ENCODE data around the gene TAS1R3. TPM values are rescaled to one million over a fixed set of nuclear protein-coding genes. Genes with fewer than 3 reads are reported as not detected.

TAS1R3 gene
- total and polyA plus RNA-seq, 2 of the 4 experiments (the other 2 are of a cell fraction): under 0.01 to 0.05 TPM

- H2AK5ac ChIP-seq (ENCODE audit: low read depth, low read length): no peak overlapping the region
- no peak overlapping the region for H2BK20ac ChIP-seq (ENCODE audit: low read depth, low read length)
- POLR2A ChIA-PET (ENCODE audit: unreplicated experiment): no interaction called here
- CTCF ChIA-PET: no interaction called here
- no peak overlapping the region for H2BK15ac ChIP-seq (ENCODE audit: low read depth, low read length)
- H3K9me1 ChIP-seq (ENCODE audit: insufficient read depth, low read length): peaks cover 9% of the 10 kb centered on the region
- H4K20me1 ChIP-seq (ENCODE audit: insufficient read depth, low read length): peaks cover 23% of the 10 kb centered on the region
- H3K36me3 ChIP-seq (ENCODE audit: control insufficient read depth, insufficient read depth, low read length): peaks cover 48% of the 10 kb centered on the region
- no peak overlapping the region for H2BK120ac ChIP-seq (ENCODE audit: low read depth, low read length)
- intact Hi-C loops (cut with micrococcal nuclease) (no loop called here), dilution Hi-C loops (cut with HindIII; ENCODE audit: low sequenced_read_pairs, unreplicated experiment) (no loop called here), in situ Hi-C loops (cut with MboI; ENCODE audit: low sequenced_read_pairs) (no loop called here)
- no peak overlapping the region for H3K14ac ChIP-seq (replicated peaks; ENCODE audit: low read depth, low read length)
- H4K8ac ChIP-seq (ENCODE audit: low read depth in 2 of 2, low read length in 2 of 2): no peak overlapping the region
- H3K4ac ChIP-seq (ENCODE audit: low read depth, low read length): no peak overlapping the region
- no peak overlapping the region for H3K27ac ChIP-seq (ENCODE audit: insufficient read depth, low read length)
- no peaks in the 10 kb centered on the region for H3K9me3 ChIP-seq (ENCODE audit: control insufficient read depth, insufficient read depth, low read length)
- H4K91ac ChIP-seq (ENCODE audit: insufficient read depth, low read depth, low read length): no peak overlapping the region
- H4K5ac ChIP-seq (ENCODE audit: low read depth, low read length): no peak overlapping the region
- H2AFZ ChIP-seq (replicated peaks; ENCODE audit: low read length, poor library complexity): no peak overlapping the region
- H3K79me1 ChIP-seq (ENCODE audit: low read depth in 1 of 2, low read length in 2 of 2): peaks cover 12 to 21% of the 10 kb centered on the region in 2 experiments
- H3K18ac ChIP-seq (ENCODE audit: low read depth, low read length): no peak overlapping the region
- no TSS peak for BruUV-seq (replicated peaks)
- no peak overlapping the region for H2AK9ac ChIP-seq (replicated peaks; ENCODE audit: low read depth, low read length, poor library complexity)
- no peaks in the 10 kb centered on the region for H3K27me3 ChIP-seq (ENCODE audit: control insufficient read depth, insufficient read depth, low read length)
- TF ChIP-seq USF2 (IDR thresholded peaks at IDR 0.05; ENCODE audit: low read depth, low read length) (no peak), FOS (IDR thresholded peaks at IDR 0.05; ENCODE audit: low read depth, low read length) (no peak), MAFK (IDR thresholded peaks at IDR 0.05; ENCODE audit: low read depth, low read length) (no peak), CEBPB (IDR thresholded peaks at IDR 0.05; ENCODE audit: low read depth, low read length) (no peak), RCOR1 (IDR thresholded peaks at IDR 0.05; ENCODE audit: insufficient replicate concordance, low read length) (no peak), SMC3 (IDR thresholded peaks at IDR 0.05; ENCODE audit: low read depth, low read length) (no peak), RFX5 (IDR thresholded peaks at IDR 0.05; ENCODE audit: low read depth, low read length) (no peak), CHD1 (IDR thresholded peaks at IDR 0.05; ENCODE audit: low read depth, low read length) (no peak), NFE2L2 (IDR thresholded peaks at IDR 0.05; ENCODE audit: low read depth, low read length) (no peak), CTCF (conservative IDR thresholded peaks at IDR 0.05; ENCODE audit: low read depth, low read length) (no peak), MXI1 (IDR thresholded peaks at IDR 0.05; ENCODE audit: borderline replicate concordance, low read depth, low read length) (no peak), ELK1 (IDR thresholded peaks at IDR 0.05; ENCODE audit: borderline replicate concordance, low read depth, low read length) (no peak), BHLHE40 (IDR thresholded peaks at IDR 0.05; ENCODE audit: low read depth, low read length) (no peak), POLR2A (IDR thresholded peaks at IDR 0.05; ENCODE audit: low read depth, low read length) (no peak), MAZ (IDR thresholded peaks at IDR 0.05; ENCODE audit: borderline replicate concordance, low read depth, low read length) (no peak)
- H3K4me3 ChIP-seq (ENCODE audit: insufficient read depth, low read depth, low read length): no peak overlapping the region
- H3K56ac ChIP-seq (ENCODE audit: extremely low read depth, insufficient read depth, low read length): no peak overlapping the region
- no peak for ATAC-seq (ENCODE audit: low read depth)
- no peak overlapping the region for H2BK5ac ChIP-seq (ENCODE audit: low read depth, low read length, poor library complexity, severe bottlenecking)
- WGBS, 2 experiments (ENCODE audit: extremely low coverage in 2 of 2, insufficient read length in 1 of 2): 98% methylated on average over 27 of the region's 36 CpGs; no CpG with 5 or more reads in 1 of the 2 experiments
- no peaks in the 10 kb centered on the region for H3K4me1 ChIP-seq (ENCODE audit: control insufficient read depth, insufficient read depth, low read length)
- no peak overlapping the region for H3K23ac ChIP-seq (ENCODE audit: low read depth, low read length)
- no peak overlapping the region for H3K4me2 ChIP-seq (ENCODE audit: low read depth, low read length)
- no peak overlapping the region for H3K9ac ChIP-seq (ENCODE audit: low read depth, low read length)
- DNase-seq: no peak
These were observed 7.2 kb downstream of the TAS1R3 start for GRCh38 chr1:1338278-1338677.
